Testis (tissue), 2 donors: Measurements from ENCODE around the gene SS18.

Experiments
- CTCF ChIP-seq, 3 experiments: fragments of 450-650 bp in 2 of 3; fragments of 200-600 bp in 1 of 3; sonication (generic) in 1 of 3; IDR thresholded peaks; one replicate each; pipeline ENCODE4 v1.5.1; 2016 to 2019; ENCODE audit warnings: antibody characterized with exemption in 3 of 3, mild to moderate bottlenecking in 2 of 3, moderate library complexity in 1 of 3
- POLR2A ChIP-seq: fragments of 450-650 bp; IDR thresholded peaks from one replicate; pipeline ENCODE4 v1.6.1; 2017; ENCODE audit warnings: antibody characterized with exemption, mild to moderate bottlenecking, moderate library complexity

DNA sequence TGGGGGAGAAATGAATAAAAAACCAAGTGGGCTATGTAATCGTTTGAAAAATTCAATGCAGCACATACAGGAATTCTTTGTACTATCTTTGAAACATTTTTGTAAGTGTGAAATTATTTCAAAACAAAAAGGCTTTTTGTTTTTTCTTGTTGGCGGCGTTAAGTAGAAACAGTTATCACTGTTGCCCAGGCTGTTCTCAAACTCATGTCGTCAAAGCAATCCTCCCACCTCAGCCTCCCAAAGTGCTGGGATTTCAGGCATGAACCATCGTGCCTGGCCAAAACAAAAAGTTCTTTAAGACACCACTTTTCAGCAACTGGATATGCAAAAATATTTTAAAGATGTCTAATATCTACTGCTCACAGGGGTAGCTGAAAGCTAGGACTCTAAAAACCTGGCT, 5.4 kb downstream of the SS18 start:
- TF ChIP-seq CTCF (IDR thresholded peaks at IDR 0.05) (no peak), POLR2A (no peak)
